Measurements from ENCODE around the gene FAAP24. TPM values are rescaled to one million over a fixed set of nuclear protein-coding genes. Genes with fewer than 3 reads are reported as not detected.
"Not testable (repeated sequence)": the region's sequence is repeated elsewhere in the genome, so short reads cannot be mapped to it uniquely, and the experiment has no call there.

The FAAP24 gene, protein sequence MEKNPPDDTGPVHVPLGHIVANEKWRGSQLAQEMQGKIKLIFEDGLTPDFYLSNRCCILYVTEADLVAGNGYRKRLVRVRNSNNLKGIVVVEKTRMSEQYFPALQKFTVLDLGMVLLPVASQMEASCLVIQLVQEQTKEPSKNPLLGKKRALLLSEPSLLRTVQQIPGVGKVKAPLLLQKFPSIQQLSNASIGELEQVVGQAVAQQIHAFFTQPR
- 1.6 TPM for total RNA-seq

DNA sequence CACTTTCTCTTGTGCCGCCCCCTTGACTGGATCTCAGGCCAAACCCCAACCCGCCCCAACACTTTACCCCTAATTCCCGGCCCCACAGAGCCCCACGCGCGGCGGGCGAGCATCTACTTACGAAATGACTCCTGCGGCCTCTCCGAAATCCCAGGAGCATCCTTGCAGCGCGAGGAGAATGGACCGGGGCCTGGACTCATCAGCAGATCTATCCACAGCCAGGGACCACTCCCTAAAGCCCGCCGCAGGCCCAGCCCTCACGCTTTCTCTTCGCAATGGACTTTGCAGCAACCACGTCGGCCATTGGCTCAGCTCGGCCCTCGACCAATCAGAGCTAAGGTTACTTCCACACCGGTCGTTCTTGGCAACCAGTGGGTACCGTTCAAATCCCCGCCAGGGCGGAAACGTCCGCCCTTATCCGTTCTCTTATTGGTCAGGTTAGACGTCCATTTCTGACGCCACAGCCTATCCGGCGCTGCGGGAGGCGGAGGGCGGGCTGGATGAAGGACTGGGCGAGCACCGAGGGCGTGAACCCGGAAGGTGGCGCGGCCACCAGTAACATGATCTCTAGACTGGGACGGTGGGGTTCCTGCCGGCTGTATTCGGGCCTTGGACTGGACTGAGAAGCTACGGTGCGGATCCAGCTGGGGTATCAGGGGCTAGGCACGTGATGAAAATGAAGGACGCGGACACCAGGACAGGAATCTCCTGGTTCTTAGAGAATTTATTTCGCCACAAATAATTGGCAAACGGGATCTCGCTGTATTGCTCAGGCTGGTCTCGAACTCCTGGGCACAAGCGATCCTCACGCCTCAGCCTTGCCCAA is at the start of gene FAAP24, which contains the start of gene CEP89:
TSS of gene FAAP24 (plus strand) at position 528 of the 826 bp plus-strand sequence. CDS start 955 bp downstream, outside the sequence.
TSS of gene CEP89 (minus strand) at position 244 of the 826 bp plus-strand sequence. CDS start at position 160, 84 bp downstream.
- peak; percentile 98 for DNase-seq

DNA sequence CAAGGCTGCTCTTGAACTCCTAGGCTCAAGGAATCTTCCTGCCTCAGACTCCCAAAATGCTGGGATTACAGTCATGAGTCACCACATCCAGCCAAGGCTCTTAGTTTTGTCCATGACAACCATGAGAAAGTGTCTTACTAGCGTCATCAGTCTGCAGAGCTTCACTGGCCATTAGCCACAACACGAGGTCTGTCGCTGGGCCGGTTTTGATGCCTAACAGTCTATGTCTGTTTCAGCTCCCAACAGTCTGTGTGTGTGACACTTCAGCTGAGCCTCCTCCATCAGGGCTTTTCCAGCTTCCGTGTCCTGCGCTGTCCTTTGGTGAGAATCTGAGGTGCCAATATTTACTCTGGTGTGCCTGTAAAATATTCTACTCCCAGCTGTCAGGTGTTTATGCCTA is 47.8 kb upstream of the FAAP24 start:
- no peak for DNase-seq

DNA sequence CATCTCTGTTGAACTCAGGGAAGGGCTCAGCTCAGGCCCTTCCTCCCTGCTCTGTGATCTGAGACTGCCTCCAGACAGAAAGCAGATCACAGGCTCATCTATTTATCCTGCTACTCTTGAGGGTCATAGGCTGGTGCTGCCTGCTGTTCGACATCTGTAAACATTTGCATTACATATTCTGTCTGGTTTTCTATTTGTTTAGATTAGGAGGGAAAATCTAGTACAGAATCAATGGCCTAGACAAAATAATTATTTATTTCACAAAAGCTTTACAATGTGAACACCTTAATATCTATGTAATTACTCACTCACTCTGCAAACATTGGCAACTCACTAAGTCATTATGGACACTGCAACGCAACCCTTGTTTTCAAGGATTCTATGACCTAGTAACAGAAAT is 43.2 kb upstream of the FAAP24 start:
- no peak for DNase-seq

DNA sequence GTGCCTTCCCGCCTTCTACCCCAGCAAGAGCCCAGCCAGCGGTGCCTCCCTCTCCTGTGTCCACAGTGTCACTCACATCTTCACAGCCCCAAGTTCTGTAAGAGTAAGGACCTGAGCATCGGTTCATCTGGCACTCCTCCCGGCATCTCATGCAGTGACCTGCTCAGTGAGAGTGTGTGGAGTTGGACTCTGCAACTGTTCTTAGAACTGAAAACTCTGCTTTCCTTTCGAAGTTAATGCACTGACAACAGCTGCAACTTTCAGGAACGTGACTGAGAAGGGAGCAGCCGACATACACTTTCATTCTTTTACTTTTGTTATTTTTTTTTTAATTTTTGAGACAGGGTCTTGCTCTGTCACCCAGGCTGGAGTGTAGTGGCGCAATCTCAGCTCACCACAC is 41.5 kb upstream of the FAAP24 start:
- no peak for DNase-seq

DNA sequence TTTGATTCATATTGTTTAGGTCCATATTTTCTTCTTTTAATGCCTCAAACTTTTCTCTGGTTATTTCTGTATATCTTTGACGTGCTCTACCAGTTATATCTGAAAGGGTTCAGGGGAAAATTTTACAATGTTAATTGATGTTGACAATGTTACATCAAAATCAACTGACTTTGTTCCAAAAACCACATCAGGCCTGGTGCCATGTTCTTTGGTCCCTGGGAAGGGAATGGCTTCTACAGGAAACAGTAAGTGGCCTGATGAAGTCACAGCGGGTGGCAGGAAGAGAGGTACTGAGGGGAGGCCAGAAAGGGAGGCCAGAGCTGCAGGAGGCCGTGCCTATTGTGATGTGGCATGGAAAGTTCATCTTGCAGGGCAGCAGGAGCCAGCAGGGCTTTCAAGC is 38.5 kb upstream of the FAAP24 start:
- no peak for DNase-seq

DNA sequence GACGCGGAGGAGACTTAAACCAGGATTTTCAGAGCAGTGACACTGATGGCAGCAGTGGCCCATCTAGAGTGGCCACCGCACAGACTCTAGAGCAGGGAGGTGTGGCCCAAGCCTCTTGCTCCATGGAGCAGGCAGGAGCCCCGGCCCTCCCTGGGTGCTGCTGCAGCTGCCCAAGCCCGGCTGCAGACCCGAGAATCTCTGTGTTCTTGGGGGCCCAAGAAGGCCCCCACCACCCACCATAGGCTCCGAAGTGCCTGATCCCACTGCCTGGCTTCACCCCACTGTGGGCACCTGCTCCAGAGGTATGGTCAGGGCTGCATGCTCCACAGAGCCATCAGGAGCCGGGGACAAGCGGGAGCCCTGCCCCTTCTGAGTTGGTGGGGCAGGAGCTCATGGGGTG is 36.4 kb upstream of the FAAP24 start:
- no peak for DNase-seq

DNA sequence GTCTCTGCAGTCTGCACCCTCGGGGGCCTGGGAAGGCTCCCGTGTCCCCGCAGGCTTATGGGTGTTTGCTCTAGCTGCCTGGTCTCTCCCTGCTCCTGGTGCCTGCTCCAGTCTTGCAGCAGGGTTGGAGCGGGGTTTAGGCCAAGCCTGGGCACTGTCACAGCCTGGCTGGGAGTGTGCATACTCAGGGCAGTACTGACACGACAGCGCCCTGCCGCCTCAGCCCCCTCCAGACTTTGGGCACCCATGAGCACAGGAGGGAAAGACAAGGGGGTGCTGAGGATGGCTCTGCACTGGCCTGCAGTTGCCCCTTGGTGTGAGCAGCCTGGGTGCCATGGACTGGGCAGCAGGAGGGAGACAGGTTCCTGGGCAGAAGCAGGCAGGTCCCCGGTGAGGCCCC is 36.0 kb upstream of the FAAP24 start:
- DNase-seq: no peak

DNA sequence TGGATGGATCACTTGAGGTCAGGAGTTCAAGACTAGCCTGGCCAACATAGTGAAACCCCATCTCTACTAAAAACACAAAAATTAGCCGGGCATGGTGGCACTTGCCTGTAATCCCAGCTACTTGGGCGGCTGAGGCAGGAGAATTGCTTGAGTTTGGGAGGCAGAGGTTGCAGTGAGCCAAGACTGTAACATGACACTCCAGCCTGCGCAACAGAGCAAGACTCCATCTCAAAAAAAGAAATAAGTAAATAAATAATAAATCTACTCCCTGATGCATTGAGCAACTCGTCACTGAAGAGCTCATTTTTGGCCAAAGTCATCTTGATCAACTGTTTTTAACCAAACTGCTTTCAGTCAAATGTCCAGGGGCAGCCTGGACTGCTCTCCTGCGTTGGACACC is 30.8 kb upstream of the FAAP24 start:
- DNase-seq: not testable (repeated sequence)

DNA sequence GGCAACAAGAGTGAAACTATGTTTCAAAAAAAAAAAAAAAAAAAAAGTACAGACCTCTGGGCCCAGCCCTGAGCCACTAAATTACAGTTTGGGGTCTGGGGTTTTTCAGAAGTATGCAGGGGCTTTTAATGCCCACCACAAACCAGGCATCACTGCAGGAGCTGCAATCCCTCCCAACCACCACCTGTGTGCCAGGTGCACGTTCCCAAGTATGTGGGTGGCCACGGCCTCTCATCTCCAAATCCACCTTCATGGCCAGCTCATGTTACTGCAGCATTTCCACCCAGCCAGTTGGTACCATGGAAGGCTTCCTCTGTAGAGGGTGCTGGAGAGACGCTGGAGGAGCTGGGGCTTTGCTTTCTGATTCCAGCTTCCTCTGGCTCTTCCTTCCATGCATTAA is 26.8 kb upstream of the FAAP24 start:
- DNase-seq: no peak

DNA sequence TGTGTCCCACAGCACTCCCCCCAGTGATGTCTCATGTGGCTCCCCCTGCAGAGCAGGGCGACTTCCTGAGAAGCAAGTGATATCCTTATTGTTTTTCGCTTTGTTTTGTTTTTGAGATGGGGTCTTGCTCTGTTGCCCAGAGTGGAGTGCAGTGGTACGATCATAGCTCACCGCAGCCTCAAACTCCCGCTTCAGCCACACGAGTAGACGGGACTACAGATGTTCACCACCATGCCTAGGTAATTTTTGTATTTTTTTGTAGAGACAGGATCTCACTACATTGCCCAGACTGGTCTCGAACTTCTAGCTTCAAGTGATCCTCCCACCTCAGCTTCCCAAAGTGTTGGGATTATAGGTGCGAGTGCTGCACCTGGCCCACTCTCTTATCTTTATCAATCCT is 5.3 kb upstream of the FAAP24 start:
- no peak for DNase-seq

DNA sequence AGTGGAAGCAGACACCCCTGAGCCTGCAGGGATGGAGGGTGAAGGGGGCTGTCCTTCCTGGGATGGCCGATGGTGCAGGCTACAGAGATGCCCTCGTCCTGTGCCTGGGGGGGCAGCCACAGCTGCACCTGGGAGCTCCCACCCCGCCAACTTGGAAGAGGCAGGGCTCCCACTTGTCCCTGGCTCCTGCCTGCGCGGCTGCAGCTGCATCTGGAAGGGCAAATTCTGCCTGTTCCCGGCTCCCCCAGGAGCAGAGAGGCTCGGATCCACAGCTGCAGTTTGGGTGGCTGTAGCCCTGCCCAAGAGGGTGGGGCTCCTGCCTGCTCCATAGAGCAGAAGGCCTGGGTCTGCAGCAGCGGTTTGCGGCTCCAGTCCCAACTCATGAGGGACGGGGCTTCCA is 2.5 kb upstream of the FAAP24 start:
- DNase-seq: no peak

DNA sequence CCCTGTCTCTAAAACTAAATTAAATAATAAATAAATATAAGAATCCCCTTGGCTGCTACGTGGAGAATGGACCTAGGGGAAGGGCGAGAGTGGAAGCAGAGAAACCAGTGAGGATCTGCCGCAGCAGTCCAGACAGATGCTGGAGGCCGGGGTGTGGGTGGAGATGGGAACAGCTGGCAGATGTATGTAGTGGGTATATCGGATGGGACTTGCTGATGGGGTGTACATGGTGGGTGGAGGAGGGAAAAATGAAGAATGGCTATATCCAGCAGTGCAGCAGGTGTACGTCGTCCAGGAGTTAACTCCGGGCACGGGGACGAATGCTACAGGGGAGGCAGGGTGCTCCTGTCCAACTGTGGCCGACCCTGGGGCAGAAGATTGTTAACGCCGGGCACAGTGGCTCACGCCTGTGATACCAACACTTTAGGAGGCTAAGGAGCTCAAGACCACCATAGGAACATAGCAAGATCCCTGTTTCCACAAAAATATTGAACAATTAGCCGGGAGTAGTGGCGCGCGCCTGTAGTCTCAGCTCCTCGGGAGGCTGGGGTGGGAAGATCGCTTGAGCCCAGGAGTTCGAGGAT is 938 bp upstream of the FAAP24 start:
- DNase-seq: no peak

DNA sequence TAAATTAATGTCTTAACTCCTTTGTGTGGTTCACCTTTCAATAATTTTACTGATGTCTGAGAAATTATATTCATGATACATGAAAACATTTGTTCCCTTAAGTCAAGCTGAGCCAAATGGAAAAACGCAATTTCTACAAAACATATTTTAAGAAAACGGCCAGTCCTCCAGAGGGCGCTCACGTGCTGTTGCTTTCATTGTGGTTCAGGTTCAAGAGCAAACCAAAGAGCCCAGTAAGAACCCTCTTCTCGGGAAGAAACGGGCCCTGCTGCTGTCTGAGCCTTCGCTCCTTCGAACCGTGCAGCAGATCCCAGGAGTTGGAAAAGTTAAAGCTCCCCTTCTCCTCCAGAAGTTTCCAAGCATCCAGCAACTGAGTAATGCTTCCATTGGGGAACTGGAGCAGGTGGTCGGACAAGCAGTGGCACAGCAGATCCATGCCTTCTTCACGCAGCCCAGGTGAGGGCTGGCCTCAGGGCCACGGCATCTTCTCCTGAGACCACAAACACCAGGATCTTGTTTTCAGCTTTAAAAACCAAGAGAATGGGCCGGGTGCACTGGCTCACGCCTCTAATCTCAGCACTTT is 4.3 kb downstream of the FAAP24 start:
- DNase-seq: peak; percentile 27

DNA sequence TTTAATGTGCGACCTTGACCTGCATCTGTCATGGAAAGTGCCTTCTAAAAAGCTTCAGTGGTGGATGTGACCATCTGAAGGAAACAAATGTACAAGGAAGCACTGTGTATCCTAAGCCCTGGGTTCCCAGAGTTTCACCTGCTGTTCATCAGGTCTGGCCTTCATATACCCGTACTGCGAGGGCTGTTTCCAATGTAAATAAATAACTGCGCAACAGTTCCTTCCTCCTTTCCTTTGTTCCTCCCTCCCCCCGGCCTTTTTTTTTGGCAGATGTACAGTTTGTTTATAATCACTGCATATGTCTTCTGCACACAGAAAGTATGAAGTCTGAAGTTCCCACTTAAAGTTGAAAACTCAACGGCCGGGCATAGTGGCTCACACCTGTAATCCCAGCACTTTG is 5.2 kb downstream of the FAAP24 start:
- no peak for DNase-seq

DNA sequence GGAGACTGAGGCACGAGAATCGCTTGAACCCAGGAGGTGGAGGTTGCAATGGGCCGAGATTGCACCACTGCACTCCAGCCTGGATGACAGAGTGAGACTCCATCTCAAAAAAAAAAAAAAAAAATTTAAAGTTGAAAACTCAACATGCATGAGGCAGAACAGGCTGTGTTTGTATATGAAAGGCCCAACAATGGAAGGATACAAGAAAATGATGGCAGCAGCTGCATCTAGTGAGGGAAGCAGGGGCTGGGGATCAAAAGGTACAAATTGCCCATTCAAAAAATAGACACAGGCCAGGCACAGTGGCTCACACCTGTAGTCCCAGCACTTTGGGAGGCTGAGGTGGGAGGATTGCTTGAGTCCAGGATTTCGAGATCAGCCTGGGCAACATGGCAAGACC is 5.8 kb downstream of the FAAP24 start:
- DNase-seq: not testable (repeated sequence)

DNA sequence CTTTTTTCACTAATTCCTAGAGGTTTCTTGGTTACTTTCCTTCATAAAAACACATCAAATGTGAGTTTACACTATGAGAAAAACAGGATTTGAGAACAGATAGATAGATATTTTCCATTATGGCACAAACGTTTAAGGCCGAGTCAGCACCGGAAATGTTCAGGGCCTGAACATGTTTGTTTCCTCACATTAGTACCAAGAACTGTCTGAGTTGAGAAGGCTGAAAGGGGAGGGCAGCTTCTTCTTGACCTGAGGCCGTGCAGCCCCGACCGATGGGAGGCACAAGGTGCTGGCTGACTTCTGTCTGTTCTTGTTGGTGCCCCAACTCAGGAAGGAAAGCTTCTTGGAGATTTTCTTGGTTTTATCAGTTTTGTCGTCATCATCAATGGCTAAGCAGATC is 7.8 kb downstream of the FAAP24 start:
- DNase-seq: not testable (repeated sequence)

DNA sequence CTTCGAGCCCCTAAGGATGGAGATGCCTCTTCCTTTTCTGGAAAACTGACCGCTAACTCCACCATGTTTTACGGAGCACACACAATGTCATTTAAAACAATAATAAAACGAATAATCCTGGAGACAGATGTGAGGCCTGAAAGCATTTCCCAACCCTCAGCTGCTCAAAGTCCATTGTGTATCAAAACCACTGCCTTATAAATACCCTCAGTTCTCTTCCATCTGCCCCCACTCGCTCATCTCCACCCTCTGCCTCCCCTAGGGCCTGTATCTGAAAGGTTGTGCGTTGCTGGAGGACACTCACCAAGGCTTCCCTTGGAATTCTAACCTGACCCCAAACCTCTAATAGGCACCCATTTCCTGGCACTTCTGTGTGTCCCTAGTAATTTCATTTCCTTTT is 10.4 kb downstream of the FAAP24 start:
- not testable (repeated sequence) for DNase-seq

DNA sequence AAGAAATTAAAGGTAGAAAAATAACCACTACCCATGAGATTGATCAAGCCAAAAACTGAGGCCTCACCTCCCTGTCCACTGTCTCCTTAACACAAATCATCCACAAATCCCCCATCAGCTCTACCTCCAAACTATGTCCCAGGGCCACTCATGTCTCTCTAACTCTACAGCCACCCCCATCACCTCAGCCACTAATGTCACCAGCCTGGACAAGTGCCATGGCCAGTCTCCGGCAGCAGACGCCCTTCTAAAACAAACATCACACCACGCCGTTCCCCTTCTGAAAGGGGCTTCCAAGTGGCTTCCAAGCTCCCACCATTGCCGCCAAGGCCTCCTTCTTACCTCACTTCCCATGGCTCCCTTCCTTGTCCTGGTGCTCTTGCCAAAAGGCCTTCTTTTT is 16.2 kb downstream of the FAAP24 start:
- not testable (repeated sequence) for DNase-seq

DNA sequence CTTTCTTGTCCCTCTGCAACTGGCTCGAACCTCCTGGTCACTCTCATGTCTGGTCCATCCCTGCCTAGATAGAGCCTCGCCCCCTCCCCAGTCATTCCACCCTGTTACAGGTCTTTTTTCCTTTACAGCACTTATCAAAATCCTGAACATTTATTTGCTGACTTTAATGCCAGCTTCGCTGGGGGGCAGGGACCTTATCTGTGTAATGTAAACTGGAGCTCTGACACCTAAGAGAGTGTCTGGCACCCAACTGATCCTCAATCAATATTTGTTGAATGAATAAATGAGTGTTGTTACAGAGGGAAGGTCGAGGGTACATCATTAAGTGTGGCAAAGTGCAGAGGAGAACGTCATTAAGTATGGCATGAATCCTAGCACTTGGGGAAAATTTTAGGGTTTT is 16.7 kb downstream of the FAAP24 start:
- DNase-seq: no peak

DNA sequence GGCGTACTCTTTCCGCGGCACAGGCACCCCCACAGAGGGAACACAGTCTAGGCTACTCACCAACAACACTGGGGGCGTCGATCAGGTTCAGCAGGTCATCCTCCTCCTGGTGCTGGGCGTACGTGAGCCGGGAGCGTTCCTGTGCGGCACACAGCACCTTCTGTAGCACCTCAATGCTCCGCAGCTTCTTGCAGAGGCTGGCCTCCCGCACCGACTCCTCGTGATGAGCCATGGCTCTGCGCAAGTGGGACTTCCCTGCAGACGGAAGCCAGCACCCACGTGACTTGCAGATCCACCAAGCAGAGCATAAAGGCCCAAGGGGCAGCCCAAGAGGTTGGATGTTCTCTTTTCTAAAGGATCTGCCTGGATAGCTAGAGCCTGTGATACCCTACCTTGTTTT is 23.9 kb downstream of the FAAP24 start:
- DNase-seq: not testable (repeated sequence)

DNA sequence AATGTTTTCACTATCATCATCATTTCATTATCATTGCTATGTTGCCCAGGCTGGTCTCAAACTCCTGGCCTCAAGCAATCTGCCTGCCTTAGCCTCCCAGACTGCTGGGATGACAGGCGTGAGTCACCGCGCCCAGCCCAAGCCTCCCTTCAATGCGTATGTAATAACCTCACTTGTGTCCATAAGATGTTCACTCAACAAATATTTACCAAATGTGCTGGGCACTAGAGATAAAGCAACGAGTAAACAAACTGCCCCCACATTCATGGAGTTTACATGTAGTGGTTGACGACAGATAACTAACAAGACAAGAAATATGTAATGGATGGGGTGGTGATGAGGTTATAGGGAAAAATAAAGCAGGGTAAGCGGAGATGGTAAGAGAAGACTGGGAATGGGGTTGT is 25.0 kb downstream of the FAAP24 start:
- DNase-seq: not testable (repeated sequence)

DNA sequence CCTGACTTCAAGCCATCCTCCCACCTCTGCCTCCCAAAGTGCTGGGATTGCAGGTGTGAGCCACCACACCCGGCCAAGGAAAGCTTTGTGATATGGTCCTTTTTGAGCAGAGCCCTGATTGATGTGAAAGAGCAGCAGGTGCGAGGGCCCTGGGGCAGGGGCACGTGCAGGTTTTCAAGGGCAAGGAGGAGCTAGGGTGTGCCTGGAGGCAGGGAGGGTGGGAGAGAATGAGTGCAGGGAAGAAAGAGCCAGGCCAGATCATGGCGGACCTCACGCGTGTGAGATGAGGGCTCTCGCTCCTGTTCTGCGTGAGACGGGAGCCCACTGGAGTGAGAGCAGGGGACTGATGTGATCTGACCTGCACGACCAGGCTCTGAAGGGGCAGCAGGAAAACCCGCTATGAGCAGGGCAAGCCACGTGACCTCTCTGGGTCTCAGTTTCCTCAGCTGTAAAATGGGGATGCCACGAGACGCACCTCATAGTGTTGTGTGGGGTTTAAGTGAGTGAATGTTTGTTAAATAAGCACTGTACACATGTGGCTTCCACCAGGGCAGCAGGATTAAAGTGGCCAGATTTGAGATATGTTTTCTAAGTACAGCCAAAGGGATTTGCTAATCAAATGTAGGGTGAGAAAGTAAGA is 25.8 kb downstream of the FAAP24 start:
- DNase-seq: no peak

DNA sequence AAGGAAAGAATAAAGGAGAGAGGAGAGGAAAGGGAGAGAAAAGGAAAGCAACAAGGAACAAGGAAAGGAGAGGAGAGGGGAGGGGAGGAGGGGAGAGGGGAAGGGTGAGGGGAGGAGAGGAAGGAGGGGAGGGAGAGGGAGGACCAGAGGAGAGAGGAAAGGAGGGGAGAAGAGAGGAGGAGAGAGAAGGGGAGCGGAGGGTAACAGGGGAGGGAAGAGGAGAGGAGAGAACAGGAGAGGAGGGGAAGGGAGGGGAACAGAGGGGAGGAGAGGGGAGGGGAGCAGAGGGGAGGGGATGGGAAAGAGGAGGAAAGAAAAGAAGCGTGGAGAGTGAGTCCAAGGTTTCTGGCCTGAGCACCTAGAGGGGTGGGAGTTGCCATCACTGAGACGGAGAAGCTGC is 26.7 kb downstream of the FAAP24 start:
- no peak for DNase-seq

Measured in occipital lobe (tissue), 2 donors.